HS-27A (cell line): ENCODE results near the gene SLC24A3.

Experiments
- DNase-seq: peaks from one replicate; pipeline ENCODE4 v3.0.0-alpha.2; 2012; ENCODE audit warnings: low read depth, missing footprints

Gene SLC24A3

GRCh38 chr20:19714579-19714840 lies 502.1 kb downstream of the SLC24A3 start:
- no peak for DNase-seq

GRCh38 chr20:19715986-19716385 lies 503.5 kb downstream of the SLC24A3 start:
- no peak for DNase-seq

- no peak for DNase-seq
These were observed 506.4 kb downstream of the SLC24A3 start for GRCh38 chr20:19718880-19719279.

- DNase-seq = no peak
These were observed 508.5 kb downstream of the SLC24A3 start for GRCh38 chr20:19720991-19721390.

GRCh38 chr20:19723051-19723450 lies 510.6 kb downstream of the SLC24A3 start:
- DNase-seq = no peak

GRCh38 chr20:19723813-19724430 lies 511.5 kb downstream of the SLC24A3 start:
- no peak for DNase-seq

- no peak for DNase-seq
These were observed 512.9 kb downstream of the SLC24A3 start for GRCh38 chr20:19725373-19725772.

- DNase-seq = no peak
These were observed 513.5 kb downstream of the SLC24A3 start for GRCh38 chr20:19725814-19726525.

GRCh38 chr20:19727251-19727847 lies 514.9 kb downstream of the SLC24A3 start:
- no peak for DNase-seq

- no peak for DNase-seq
These were observed 517.2 kb downstream of the SLC24A3 start for GRCh38 chr20:19729672-19730071.

GRCh38 chr20:19730706-19731105 lies 518.3 kb downstream of the SLC24A3 start:
- DNase-seq = no peak

- no peak for DNase-seq
These were observed 522.4 kb downstream of the SLC24A3 start for GRCh38 chr20:19734811-19735210.

- peak; percentile 71 for DNase-seq
These were observed 523.0 kb downstream of the SLC24A3 start for GRCh38 chr20:19735446-19735845.

- DNase-seq = no peak
These were observed 524.6 kb downstream of the SLC24A3 start for GRCh38 chr20:19737025-19737424.

GRCh38 chr20:19738951-19739350 lies 526.5 kb downstream of the SLC24A3 start:
- no peak for DNase-seq

GRCh38 chr20:19739351-19739750 lies 526.9 kb downstream of the SLC24A3 start:
- no peak for DNase-seq

- DNase-seq = no peak
These were observed 528.1 kb downstream of the SLC24A3 start for GRCh38 chr20:19740512-19740911.

- DNase-seq = no peak
These were observed 529.5 kb downstream of the SLC24A3 start for GRCh38 chr20:19741924-19742323.

GRCh38 chr20:19742974-19743639 lies 530.7 kb downstream of the SLC24A3 start:
- no peak for DNase-seq

- no peak for DNase-seq
These were observed 531.2 kb downstream of the SLC24A3 start for GRCh38 chr20:19743640-19743995.

GRCh38 chr20:19745106-19745505 lies 532.7 kb downstream of the SLC24A3 start:
- DNase-seq = no peak

GRCh38 chr20:19745584-19745983 lies 533.1 kb downstream of the SLC24A3 start:
- DNase-seq = no peak

GRCh38 chr20:19746396-19746795 lies 534.0 kb downstream of the SLC24A3 start:
- DNase-seq = no peak
